HG03064 (cell line): ENCODE results near the gene RFX8.

Experiments
- ATAC-seq: cut with Tn5 transposase; IDR thresholded peaks from one replicate; pipeline ENCODE4 v1.9.1; 2021; ENCODE audit warnings: low read depth; ENCODE audit not compliant: unreplicated experiment

Gene RFX8

GRCh38 chr2:101386599-101387150 lies 88.2 kb downstream of the RFX8 start:
- ATAC-seq, result no peak

DNA sequence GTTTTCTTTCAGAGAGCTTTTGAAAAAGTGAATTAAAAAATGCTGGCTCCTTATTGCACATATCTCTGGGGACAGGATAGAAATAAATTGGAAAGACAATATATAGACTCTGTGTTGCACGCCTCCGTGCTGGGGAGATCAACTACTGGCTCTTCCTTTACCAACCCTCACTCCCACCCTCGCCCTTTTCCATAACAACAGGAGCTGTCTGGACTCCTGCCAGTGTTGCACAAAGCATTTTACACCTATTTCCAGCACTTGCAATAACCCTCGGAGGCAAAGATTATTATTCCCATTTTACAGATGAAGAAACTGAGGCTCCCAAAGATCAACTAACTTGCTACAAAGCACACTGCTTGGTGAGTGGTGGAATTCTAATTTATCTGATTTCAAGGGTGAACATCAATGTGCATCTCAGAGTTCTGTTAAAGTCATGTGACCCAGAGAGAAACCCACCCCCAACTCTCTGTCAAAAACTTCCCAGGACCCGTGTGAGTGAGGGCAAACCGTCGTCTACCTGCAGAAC lies 91.8 kb downstream of the RFX8 start:
- ATAC-seq, result no peak

DNA sequence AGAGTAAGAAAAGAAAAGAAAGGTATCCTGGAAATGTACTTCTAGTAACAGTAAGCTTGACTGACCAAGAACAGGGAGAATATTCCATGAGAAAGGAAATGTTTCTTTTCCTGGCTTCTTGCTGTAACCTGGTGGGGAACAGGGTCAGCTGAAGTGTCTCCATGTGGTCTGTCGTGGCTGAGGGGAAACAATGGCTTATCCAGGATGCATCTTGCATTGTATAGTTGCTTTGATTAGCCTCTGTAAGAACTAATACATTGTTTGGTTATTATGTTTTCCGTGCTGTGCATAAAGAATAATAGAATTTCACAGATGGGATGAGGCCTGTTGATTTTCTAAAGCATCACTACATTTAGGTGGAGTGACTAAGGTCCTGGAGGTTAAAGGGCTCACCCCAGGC lies 92.5 kb downstream of the RFX8 start:
- no peak for ATAC-seq

- no peak for ATAC-seq
Observed at GRCh38 chr2:101380376-101380775, 94.5 kb downstream of the RFX8 start.

- ATAC-seq, result no peak
Observed at GRCh38 chr2:101379091-101379490, 95.8 kb downstream of the RFX8 start.

- ATAC-seq, result no peak
Observed at GRCh38 chr2:101375653-101376052, 99.3 kb downstream of the RFX8 start.

- no peak for ATAC-seq
Observed at GRCh38 chr2:101374821-101375561, 99.9 kb downstream of the RFX8 start.

DNA sequence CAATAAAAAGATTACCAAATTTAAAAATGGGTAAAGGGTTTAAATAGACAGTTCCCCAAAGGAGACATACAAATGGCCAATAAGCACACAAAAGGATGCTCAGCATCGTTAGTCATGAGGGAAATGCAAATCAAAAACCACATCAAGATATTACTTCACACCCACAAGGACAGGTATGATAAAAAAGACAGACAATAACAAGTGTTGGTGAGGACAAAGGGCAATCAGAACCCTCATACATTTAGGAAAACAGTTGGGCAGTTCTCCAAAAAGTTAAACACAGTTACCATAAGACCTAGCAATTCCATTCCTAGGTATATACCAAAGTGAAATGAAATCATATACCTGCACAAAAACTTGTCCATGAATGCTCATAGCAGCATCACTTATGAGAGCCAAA lies 102.1 kb downstream of the RFX8 start:
- no peak for ATAC-seq

- ATAC-seq, result no peak
Observed at GRCh38 chr2:101371636-101372035, 103.3 kb downstream of the RFX8 start.

GRCh38 chr2:101369100-101369499 lies 105.8 kb downstream of the RFX8 start:
- ATAC-seq, result no peak

DNA sequence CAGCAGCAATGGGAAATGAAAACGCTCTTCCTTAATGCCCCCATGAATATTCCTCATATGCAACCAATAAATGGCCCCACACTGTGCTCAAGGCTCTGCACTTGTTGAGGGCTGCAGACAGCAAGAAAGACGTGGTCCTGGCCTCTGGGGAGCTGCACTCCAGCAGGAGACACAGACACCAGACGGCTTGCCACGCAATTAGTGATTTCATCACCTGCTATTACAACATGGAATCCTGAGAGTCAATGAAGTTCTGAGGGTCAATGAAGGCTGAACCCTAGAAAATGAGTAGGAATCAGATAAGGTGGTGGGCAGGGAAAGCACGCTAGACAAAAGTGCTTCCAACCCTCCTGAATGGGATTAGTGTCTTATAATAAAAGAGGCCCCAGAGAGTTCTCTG lies 106.5 kb downstream of the RFX8 start:
- no peak for ATAC-seq

DNA sequence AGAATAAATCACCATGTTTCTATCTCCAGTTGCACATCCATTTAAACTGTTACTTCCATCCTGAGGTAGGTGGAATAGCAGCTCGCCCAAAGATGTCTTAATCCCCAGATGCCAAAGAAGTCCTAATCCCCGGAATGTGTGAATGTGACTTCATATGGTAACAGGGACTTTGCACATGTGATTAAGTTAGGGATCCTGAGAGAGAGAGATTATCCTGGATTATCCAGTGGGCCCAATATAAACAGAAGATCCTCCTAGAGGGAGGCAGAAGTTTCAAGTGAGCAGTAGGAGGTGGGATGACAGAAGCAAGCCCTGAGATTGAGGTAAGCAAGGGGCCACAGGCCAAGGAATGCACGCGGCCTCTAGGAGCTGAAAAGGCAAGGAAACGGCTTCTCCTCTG lies 107.4 kb downstream of the RFX8 start:
- ATAC-seq, result no peak

- no peak for ATAC-seq
Observed at GRCh38 chr2:101364878-101365277, 110.0 kb downstream of the RFX8 start.

GRCh38 chr2:101362777-101363176 lies 112.1 kb downstream of the RFX8 start:
- ATAC-seq, result no peak

DNA sequence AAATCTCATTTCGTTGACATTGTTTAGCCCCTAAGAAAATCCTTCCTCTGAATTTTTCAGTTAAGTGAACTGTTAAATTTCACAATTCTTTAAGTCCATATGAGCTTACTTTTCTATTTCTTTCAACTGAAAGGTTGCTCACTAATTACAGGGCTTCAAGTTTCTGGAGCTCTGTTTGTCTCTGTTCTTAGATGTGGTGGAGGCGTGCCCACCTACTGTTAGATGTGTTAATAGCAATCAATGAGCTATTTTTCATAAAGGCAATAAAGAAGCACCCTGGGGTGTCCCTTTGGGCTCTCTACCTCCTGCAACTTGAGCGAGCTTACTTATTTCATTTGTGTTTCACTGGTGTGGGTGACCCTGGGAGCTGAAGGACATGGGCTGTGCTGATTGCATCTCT lies 112.6 kb downstream of the RFX8 start:
- no peak for ATAC-seq

GRCh38 chr2:101361522-101361921 lies 113.4 kb downstream of the RFX8 start:
- ATAC-seq, result no peak

DNA sequence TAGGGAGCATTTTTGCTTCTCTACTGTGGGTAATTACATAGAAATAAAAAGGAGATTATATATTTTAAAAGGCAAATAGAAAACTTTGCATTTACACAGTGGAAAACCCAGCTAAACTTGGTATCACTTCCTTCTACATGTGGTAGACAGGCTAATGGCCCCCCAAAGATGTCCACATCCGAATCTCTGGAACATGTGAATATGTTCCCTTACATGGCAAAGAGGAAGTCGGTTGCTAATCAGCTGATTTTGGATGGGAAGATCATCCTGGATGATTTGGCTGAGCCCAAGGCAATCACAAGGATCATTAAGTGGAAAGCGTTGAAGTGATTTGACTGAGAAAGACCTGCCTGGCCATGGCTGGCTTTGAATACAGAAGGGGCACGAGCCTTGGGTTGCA lies 113.8 kb downstream of the RFX8 start:
- ATAC-seq, result no peak

DNA sequence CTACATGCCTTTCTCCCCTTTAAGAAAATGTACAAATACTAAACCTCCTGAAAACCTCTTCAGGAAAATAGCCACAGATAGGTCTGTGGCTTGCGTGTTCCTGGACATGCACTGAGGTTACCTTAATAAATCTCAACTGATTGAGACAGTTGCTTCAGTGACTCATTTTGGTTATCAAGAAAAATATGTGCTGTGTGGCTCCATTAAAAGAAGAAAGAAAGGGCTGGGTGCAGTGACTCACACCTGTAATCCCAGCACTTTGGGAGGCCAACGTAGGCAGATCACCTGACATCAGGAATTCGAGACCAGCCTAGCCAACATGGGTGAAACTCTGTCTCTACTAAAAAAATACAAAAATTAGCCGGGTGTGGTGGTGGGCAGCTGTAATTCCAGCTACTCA lies 114.7 kb downstream of the RFX8 start:
- no peak for ATAC-seq

DNA sequence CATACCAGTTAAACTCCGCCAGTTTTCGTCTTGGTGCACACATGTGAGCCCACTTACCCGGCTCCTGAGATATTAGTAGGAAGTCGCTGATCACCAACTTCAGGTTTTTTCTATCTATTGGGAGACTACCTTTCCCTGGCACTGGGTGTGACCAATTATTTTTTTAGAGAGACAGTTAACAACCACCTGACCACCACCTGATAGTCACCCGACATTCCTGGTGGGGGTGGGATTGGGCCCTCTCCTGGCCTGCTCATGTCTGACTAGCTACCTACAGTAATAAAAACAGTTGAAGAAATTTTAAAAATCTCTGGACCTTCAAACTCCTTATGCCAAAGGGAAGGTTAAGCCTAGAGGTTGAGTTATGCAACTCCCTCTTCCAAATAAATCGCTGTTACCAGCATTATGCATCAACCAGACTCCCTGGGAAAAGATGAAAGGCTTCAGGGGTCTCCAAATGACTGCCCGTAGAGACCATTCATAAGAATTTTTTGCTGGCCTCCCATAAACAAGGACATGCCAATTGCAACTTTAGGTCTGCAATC lies 115.4 kb downstream of the RFX8 start:
- ATAC-seq, result no peak

- no peak for ATAC-seq
Observed at GRCh38 chr2:101357376-101357775, 117.5 kb downstream of the RFX8 start.

DNA sequence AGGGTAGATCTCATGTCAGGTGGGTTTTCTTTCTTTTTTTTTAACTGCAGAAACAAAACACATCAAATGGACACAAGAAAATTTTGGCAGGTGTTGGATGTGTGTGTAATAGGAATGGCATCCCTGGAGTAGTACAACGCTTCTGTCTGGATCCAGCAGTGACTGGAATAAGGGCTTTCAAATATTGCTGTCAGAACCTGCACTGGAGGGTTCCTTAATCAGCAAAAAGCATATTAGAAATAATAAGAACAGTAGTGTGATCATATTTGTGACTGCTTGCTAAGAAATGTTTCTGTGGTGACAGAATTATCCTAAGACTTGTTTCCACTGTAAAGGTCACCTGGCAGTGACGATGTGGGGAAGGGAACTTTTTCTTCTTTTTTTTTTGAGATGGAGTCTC lies 118.4 kb downstream of the RFX8 start:
- ATAC-seq, result no peak

DNA sequence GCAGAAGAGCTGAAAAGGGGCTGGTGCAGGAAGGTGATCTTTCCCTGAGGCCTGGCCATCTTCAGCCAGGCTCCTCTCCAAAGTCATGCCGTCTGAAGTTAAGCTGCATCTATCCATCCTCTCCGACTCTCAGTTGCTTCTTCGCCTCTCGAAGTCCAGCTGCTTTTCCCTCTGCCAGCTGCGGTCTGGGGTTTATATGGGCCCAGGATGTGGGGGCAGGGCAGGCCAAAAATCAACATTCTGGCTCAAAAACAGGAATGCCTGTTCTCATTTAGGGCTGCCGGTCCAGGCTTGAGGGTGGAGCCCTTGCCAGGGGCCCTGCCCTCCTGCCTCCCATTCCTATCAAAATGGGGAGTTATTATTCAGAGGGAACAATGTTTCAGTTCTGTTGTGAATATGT lies 118.9 kb downstream of the RFX8 start:
- no peak for ATAC-seq
